ENCODE data around the gene THAP4. TPM values are rescaled to one million over a fixed set of nuclear protein-coding genes. Genes with fewer than 3 reads are reported as not detected.
"Not testable (repeated sequence)": the region's sequence is repeated elsewhere in the genome, so short reads cannot be mapped to it uniquely, and the experiment has no call there.

THAP4 gene
- total RNA-seq, 1 donor from 2014 or later: 54.8 TPM

GRCh38 chr2:241668354-241668753 lies 31.4 kb upstream of the THAP4 start:
- TF ChIP-seq CTCF (IDR thresholded peaks at IDR 0.05; ENCODE audit: insufficient read depth, low read length, severe bottlenecking): no peak
- Histone ChIP-seq H3K27me3 (ENCODE audit: control insufficient read depth, insufficient read depth, low read length) (no peaks in the 10 kb centered on the region), H3K4me3 (ENCODE audit: low read depth, low read length) (no peak overlapping the region), H3K36me3 (ENCODE audit: control insufficient read depth, insufficient read depth, low read length) (peaks cover 27% of the 10 kb centered on the region)
- DNase-seq (ENCODE audit: low read depth) (no peak), FAIRE-seq (no peak)

- Histone ChIP-seq H3K36me3 (ENCODE audit: control insufficient read depth, insufficient read depth, low read length) (peaks cover 26% of the 10 kb centered on the region), H3K27me3 (ENCODE audit: control insufficient read depth, insufficient read depth, low read length) (no peaks in the 10 kb centered on the region), H3K4me3 (ENCODE audit: low read depth, low read length) (no peak overlapping the region)
- FAIRE-seq: no peak
- no peak for TF ChIP-seq CTCF (IDR thresholded peaks at IDR 0.05; ENCODE audit: insufficient read depth, low read length, severe bottlenecking)
- no peak for DNase-seq (ENCODE audit: low read depth)
Observed at GRCh38 chr2:241666627-241667400, 29.9 kb upstream of the THAP4 start.

- H3K36me3 ChIP-seq (ENCODE audit: control insufficient read depth, insufficient read depth, low read length): peaks cover 21% of the 10 kb centered on the region
- TF ChIP-seq CTCF (IDR thresholded peaks at IDR 0.05; ENCODE audit: insufficient read depth, low read length, severe bottlenecking): no peak
Observed at GRCh38 chr2:241665731-241666440, 28.9 kb upstream of the THAP4 start.

GRCh38 chr2:241662731-241663130 lies 25.8 kb upstream of the THAP4 start:
- FAIRE-seq: not testable (repeated sequence)

More at GRCh38 chr2:241665731-241666440, 28.9 kb upstream of the THAP4 start:
- no peaks in the 10 kb centered on the region for H3K27me3 ChIP-seq (ENCODE audit: control insufficient read depth, insufficient read depth, low read length)
- DNase-seq (ENCODE audit: low read depth) (no peak), FAIRE-seq (no peak)
- H3K4me3 ChIP-seq (ENCODE audit: low read depth, low read length): no peak overlapping the region

GRCh38 chr2:241660593-241661213 lies 23.7 kb upstream of the THAP4 start:
- Histone ChIP-seq H3K27me3 (ENCODE audit: control insufficient read depth, insufficient read depth, low read length) (no peaks in the 10 kb centered on the region), H3K4me3 (ENCODE audit: low read depth, low read length) (no peak overlapping the region), H3K36me3 (ENCODE audit: control insufficient read depth, insufficient read depth, low read length) (peaks cover 14% of the 10 kb centered on the region)
- FAIRE-seq: no peak
- TF ChIP-seq CTCF (IDR thresholded peaks at IDR 0.05; ENCODE audit: insufficient read depth, low read length, severe bottlenecking): no peak
- DNase-seq (ENCODE audit: low read depth): no peak

More at GRCh38 chr2:241662731-241663130, 25.8 kb upstream of the THAP4 start:
- peaks cover 23% of the 10 kb centered on the region for H3K36me3 ChIP-seq (ENCODE audit: control insufficient read depth, insufficient read depth, low read length)
- not testable (repeated sequence) for DNase-seq (ENCODE audit: low read depth); H3K4me3 ChIP-seq (ENCODE audit: low read depth, low read length); H3K27me3 ChIP-seq (ENCODE audit: control insufficient read depth, insufficient read depth, low read length)

GRCh38 chr2:241659150-241659739 lies 22.3 kb upstream of the THAP4 start:
- H3K4me3 ChIP-seq (ENCODE audit: low read depth, low read length): no peak overlapping the region
- DNase-seq (ENCODE audit: low read depth): peak; percentile 57
- peaks cover 26% of the 10 kb centered on the region for H3K36me3 ChIP-seq (ENCODE audit: control insufficient read depth, insufficient read depth, low read length)
- no peaks in the 10 kb centered on the region for H3K27me3 ChIP-seq (ENCODE audit: control insufficient read depth, insufficient read depth, low read length)
- FAIRE-seq: peak; percentile 64
- TF ChIP-seq CTCF (IDR thresholded peaks at IDR 0.05; ENCODE audit: insufficient read depth, low read length, severe bottlenecking): peak; percentile 81
